IMR-90 (cell line): ENCODE measurements around the gene RAB43.

Experiments
- BHLHE40 ChIP-seq: fragments of 150-350 bp; IDR thresholded peaks from 2 replicates; pipeline ENCODE4 v1.6.1; 2016; ENCODE audit warnings: mild to moderate bottlenecking, low read depth, low read length
- CEBPB ChIP-seq: IDR thresholded peaks from 2 replicates; pipeline ENCODE4 v1.6.1; 2012; ENCODE audit warnings: low read depth, low read length, improper control_type of control experiment
- CHD1 ChIP-seq: IDR thresholded peaks from 2 replicates; pipeline ENCODE4 v1.6.1; 2012; ENCODE audit warnings: low read depth, low read length, improper control_type of control experiment
- CTCF ChIP-seq: conservative IDR thresholded peaks from 2 replicates; pipeline ENCODE4 v1.5.1; 2012; ENCODE audit warnings: mild to moderate bottlenecking, low read depth, low read length, improper control_type of control experiment
- ELK1 ChIP-seq: fragments of 150-350 bp; IDR thresholded peaks from 2 replicates; pipeline ENCODE4 v1.6.1; 2016; ENCODE audit warnings: low read depth, mild to moderate bottlenecking, low read length, moderate library complexity, borderline replicate concordance
- FOS ChIP-seq: fragments of 150-350 bp; IDR thresholded peaks from 2 replicates; pipeline ENCODE4 v1.6.1; 2016; ENCODE audit warnings: low read depth, low read length
- MAFK ChIP-seq: IDR thresholded peaks from 2 replicates; pipeline ENCODE4 v1.6.1; 2012; ENCODE audit warnings: low read depth, low read length, improper control_type of control experiment
- MAZ ChIP-seq: IDR thresholded peaks from 2 replicates; pipeline ENCODE4 v1.6.1; 2012; ENCODE audit warnings: low read depth, mild to moderate bottlenecking, low read length, improper control_type of control experiment, moderate library complexity, borderline replicate concordance
- MXI1 ChIP-seq: IDR thresholded peaks from 2 replicates; pipeline ENCODE4 v1.6.1; 2012; ENCODE audit warnings: low read depth, mild to moderate bottlenecking, low read length, moderate library complexity, borderline replicate concordance
- NFE2L2 ChIP-seq: fragments of 150-350 bp; IDR thresholded peaks from 2 replicates; pipeline ENCODE4 v1.6.1; 2016; ENCODE audit warnings: low read depth, mild to moderate bottlenecking, low read length
- POLR2A ChIP-seq: IDR thresholded peaks from 2 replicates; pipeline ENCODE4 v1.6.1; 2012; ENCODE audit warnings: mild to moderate bottlenecking, low read depth, low read length
- RAD21 ChIP-seq: IDR thresholded peaks from 2 replicates; pipeline ENCODE4 v1.6.1; 2012; ENCODE audit warnings: low read length, improper control_type of control experiment
- RFX5 ChIP-seq: IDR thresholded peaks from 2 replicates; pipeline ENCODE4 v1.8.0; 2012; ENCODE audit warnings: low read depth, mild to moderate bottlenecking, low read length, moderate library complexity
- SMC3 ChIP-seq: fragments of 150-350 bp; IDR thresholded peaks from 2 replicates; pipeline ENCODE4 v1.6.1; 2016; ENCODE audit warnings: low read depth, mild to moderate bottlenecking, antibody characterized with exemption, low read length, moderate library complexity

GRCh38 chr3:129046037-129046731 lies 75.4 kb downstream of the RAB43 start:
- TF ChIP-seq CTCF (no peak), RFX5 (no peak), MAFK (no peak), BHLHE40 (no peak), SMC3 (no peak), POLR2A (no peak), MAZ (no peak), CHD1 (no peak), MXI1 (no peak), CEBPB (no peak), RAD21 (no peak), NFE2L2 (no peak), ELK1 (no peak), FOS (no peak)
